ENCODE results near the gene CCDC122.

GRCh38 chr13:43895940-43896339 lies 16.4 kb upstream of the CCDC122 start:
- TF ChIP-seq POLR2A (IDR thresholded peaks at IDR 0.05) = no peak
- TF ChIP-seq CTCF (IDR thresholded peaks at IDR 0.05) = no peak
- TF ChIP-seq POLR2AphosphoS5 (IDR thresholded peaks at IDR 0.05) = no peak
- no peak for TF ChIP-seq EP300 (IDR thresholded peaks at IDR 0.05)

All from suprapubic skin (tissue), 4 donors.